ENCODE measurements around the gene TMEM62. TPM values are rescaled to one million over a fixed set of nuclear protein-coding genes. Genes with fewer than 3 reads are reported as not detected.

Gene TMEM62
- total and polyA plus RNA-seq, 9 of the 15 experiments (the other 6 are each of a cell fraction or from before 2014, with no cell fraction given) = 4.4 to 16.6 (median 11.1) TPM

DNA sequence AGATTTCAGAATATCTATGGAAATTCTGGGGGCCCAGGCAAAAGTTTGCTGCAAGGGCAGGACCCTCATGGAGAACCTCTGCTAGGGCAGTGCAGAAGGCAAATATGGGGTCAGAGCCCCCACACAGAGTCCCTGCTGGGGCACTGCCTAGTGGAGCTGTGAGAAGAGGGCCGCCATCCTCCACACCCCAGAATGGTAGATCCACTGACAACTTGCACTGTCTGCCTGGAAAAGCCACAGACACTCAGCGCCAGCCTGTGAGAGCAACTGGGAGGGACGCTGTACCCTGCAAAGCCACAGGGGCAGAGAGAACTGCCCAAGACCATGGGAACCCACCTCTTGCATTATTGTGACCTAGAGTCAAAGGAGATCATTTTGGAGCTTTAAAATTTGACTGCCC lies 65.6 kb downstream of the TMEM62 start:
- ChIA-PET POLR2A (interaction anchor here (0.8 kb wide), 1 partner anchor 13 kb away, joined by 7 read pairs; the partner anchor contains the start of gene CCNDBP1), CTCF (ENCODE audit: low intra/inter-chr PET ratio) (no interaction called here)
- H3K27me3 ChIP-seq (ENCODE audit: control insufficient read depth in 2 of 2, insufficient read depth in 2 of 2, low read length in 2 of 2) = no peaks in the 10 kb centered on the region
- TF ChIP-seq PRPF4 (IDR thresholded peaks at IDR 0.05; ENCODE audit: insufficient read depth, low read depth, low read length, poor library complexity, severe bottlenecking) (no peak), CXXC5 (CRISPR knock-in tag; IDR thresholded peaks at IDR 0.05) (no peak), SIX5 (IDR thresholded peaks at IDR 0.05; ENCODE audit: borderline replicate concordance in 1 of 2, insufficient read depth in 1 of 2, low read depth in 1 of 2, low read length in 2 of 2) (no peak), ZBTB7A (IDR thresholded peaks at IDR 0.05; ENCODE audit: borderline replicate concordance, control insufficient read depth, low read depth, low read length) (no peak), ZNF699 (CRISPR knock-in tag; IDR thresholded peaks at IDR 0.05; ENCODE audit: insufficient replicate concordance) (no peak), FOXK2 (conservative IDR thresholded peaks at IDR 0.05 in 1 of 2, IDR thresholded peaks at IDR 0.05 in 1 of 2; ENCODE audit: low read depth in 2 of 2) (no peak)
- TF ChIP-seq, protein P1, sequence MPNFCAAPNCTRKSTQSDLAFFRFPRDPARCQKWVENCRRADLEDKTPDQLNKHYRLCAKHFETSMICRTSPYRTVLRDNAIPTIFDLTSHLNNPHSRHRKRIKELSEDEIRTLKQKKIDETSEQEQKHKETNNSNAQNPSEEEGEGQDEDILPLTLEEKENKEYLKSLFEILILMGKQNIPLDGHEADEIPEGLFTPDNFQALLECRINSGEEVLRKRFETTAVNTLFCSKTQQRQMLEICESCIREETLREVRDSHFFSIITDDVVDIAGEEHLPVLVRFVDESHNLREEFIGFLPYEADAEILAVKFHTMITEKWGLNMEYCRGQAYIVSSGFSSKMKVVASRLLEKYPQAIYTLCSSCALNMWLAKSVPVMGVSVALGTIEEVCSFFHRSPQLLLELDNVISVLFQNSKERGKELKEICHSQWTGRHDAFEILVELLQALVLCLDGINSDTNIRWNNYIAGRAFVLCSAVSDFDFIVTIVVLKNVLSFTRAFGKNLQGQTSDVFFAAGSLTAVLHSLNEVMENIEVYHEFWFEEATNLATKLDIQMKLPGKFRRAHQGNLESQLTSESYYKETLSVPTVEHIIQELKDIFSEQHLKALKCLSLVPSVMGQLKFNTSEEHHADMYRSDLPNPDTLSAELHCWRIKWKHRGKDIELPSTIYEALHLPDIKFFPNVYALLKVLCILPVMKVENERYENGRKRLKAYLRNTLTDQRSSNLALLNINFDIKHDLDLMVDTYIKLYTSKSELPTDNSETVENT (CRISPR knock-in tag; IDR thresholded peaks at IDR 0.05) = no peak
- H4K20me1 ChIP-seq (replicated peaks; ENCODE audit: control insufficient read depth, insufficient read depth, low read length) = no peaks in the 10 kb centered on the region
- no peak overlapping the region for H3K9ac ChIP-seq (ENCODE audit: insufficient read depth in 1 of 2, low read depth in 2 of 2, low read length in 2 of 2)
- peaks cover 2% of the 10 kb centered on the region; the same call in 1 of the 2 replicates for H3K9me3 ChIP-seq (replicated peaks; ENCODE audit: control insufficient read depth, insufficient read depth, low read depth, low read length)
- ATAC-seq = no peak
- H3K4me2 ChIP-seq (ENCODE audit: insufficient read depth, low read length) = no peak overlapping the region
- H2AFZ ChIP-seq (ENCODE audit: low read depth, low read length) = no peak overlapping the region
- H3K9me1 ChIP-seq (ENCODE audit: control insufficient read depth, insufficient read depth, low read length) = no peaks in the 10 kb centered on the region
- intact Hi-C loops (cut with micrococcal nuclease) (no loop called here), in situ Hi-C loops (cut with MboI) (no loop called here)
- H3K4me3 ChIP-seq = no peak overlapping the region
- BruUV-seq (replicated peaks) = no TSS peak
- DNase-seq (ENCODE audit: extremely low read depth in 1 of 4, low spot score in 3 of 4) = no peak
- H3K79me2 ChIP-seq (ENCODE audit: control insufficient read depth, insufficient read depth, low read length) = no peaks in the 10 kb centered on the region
- FAIRE-seq = no peak
- H3K36me3 ChIP-seq (ENCODE audit: control insufficient read depth, insufficient read depth, low read length) = peaks cover 26% of the 10 kb centered on the region
- no peaks in the 10 kb centered on the region for H3K4me1 ChIP-seq (replicated peaks in 1 of 2; ENCODE audit: control insufficient read depth in 2 of 2, insufficient read depth in 2 of 2, low read length in 2 of 2)
- WGBS (ENCODE audit: insufficient coverage, low coverage, missing lambda C conversion rate) = 38% methylated on average over 3 of the region's 3 CpGs
- H3K27ac ChIP-seq (ENCODE audit: extremely low read depth, low read depth, low read length) = no peak overlapping the region

All from K562 (cell line).